ENCODE data around the gene PLXNA4. TPM values are rescaled to one million over a fixed set of nuclear protein-coding genes. Genes with fewer than 3 reads are reported as not detected.

The PLXNA4 gene
- total and polyA plus RNA-seq, 9 of the 15 experiments (the other 6 are each of a cell fraction or from before 2014, with no cell fraction given): under 0.01 to 0.09 TPM; not detected in 7

DNA sequence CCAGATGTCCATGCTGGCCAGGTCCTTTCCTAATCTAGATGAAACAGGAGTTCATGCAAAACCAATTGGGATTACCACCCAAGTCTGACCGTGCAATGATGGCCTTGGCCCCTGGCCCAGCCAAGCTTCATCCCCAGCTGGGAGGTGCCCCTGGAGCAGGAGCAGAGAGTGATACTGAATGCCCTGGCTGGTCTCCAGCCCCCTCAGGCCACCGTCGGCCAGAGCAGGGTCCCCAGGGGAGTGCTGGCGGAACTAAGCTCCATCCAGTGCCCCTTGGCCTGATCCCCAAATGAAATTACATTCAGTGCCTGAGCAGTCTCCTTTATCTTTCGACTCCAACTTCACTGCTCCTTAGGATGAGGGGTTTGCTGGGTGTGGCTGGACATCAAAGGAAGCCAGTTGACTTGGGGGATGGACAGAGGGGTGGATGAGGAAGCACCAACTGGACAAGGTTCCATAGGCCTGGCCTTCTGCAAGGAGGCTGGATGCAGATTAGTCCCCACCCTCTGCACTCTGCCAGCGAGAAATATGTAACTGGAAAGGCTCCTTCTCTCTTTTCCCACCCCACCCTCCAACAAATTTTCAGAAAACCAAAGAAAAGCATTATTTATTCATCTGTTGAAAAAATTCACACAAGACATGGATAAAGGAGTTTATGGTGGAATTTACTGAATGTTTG, 275.5 kb downstream of the PLXNA4 start:
- no peaks in the 10 kb centered on the region for H3K79me2 ChIP-seq (ENCODE audit: control insufficient read depth, insufficient read depth, low read length)
- H3K4me2 ChIP-seq (ENCODE audit: insufficient read depth, low read length): no peak overlapping the region
- H3K27me3 ChIP-seq (ENCODE audit: control insufficient read depth in 2 of 2, insufficient read depth in 2 of 2, low read length in 2 of 2): peaks cover 8 to 17% of the 10 kb centered on the region in 2 experiments; a peak in 3 of 5 replicates
- FAIRE-seq (no peak), DNase-seq (ENCODE audit: extremely low read depth in 1 of 4, low spot score in 3 of 4) (no peak), ATAC-seq (no peak)
- 0% methylated on average over 6 of the region's 6 CpGs for WGBS (ENCODE audit: insufficient coverage, low coverage, missing lambda C conversion rate)
- H3K36me3 ChIP-seq (ENCODE audit: control insufficient read depth, insufficient read depth, low read length): no peaks in the 10 kb centered on the region
- peaks cover 2% of the 10 kb centered on the region; the same call in 1 of the 2 replicates for H4K20me1 ChIP-seq (replicated peaks; ENCODE audit: control insufficient read depth, insufficient read depth, low read length)
- H3K9me1 ChIP-seq (ENCODE audit: control insufficient read depth, insufficient read depth, low read length): no peaks in the 10 kb centered on the region
- H3K9me3 ChIP-seq (replicated peaks; ENCODE audit: control insufficient read depth, insufficient read depth, low read depth, low read length): no peaks in the 10 kb centered on the region
- in situ Hi-C loops (cut with MboI) (no loop called here), intact Hi-C loops (cut with micrococcal nuclease) (no loop called here)
- H2AFZ ChIP-seq (ENCODE audit: low read depth, low read length): no peak overlapping the region
- no TSS peak for BruUV-seq (replicated peaks)
- TF ChIP-seq ZNF324 (CRISPR knock-in tag; IDR thresholded peaks at IDR 0.05) (no peak), GTF2E2 (tag; IDR thresholded peaks at IDR 0.05) (no peak), ELF2 (CRISPR knock-in tag; IDR thresholded peaks at IDR 0.05) (no peak), HMG20A (CRISPR knock-in tag; conservative IDR thresholded peaks at IDR 0.05) (no peak), TAF1 (IDR thresholded peaks at IDR 0.05; ENCODE audit: control insufficient read depth, extremely low read depth, insufficient read depth, low read length, severe bottlenecking) (no peak), BRF1 (IDR thresholded peaks at IDR 0.05; ENCODE audit: borderline replicate concordance, extremely low read depth, insufficient read length) (no peak), NUFIP1 (IDR thresholded peaks at IDR 0.05; ENCODE audit: partially characterized antibody) (no peak), CCNT2 (IDR thresholded peaks at IDR 0.05; ENCODE audit: borderline replicate concordance, extremely low read depth, insufficient read length, low read depth, low read length) (no peak), GABPB2 (CRISPR knock-in tag; conservative IDR thresholded peaks at IDR 0.05) (no peak), NFE2 (IDR thresholded peaks at IDR 0.05; ENCODE audit: low read depth) (no peak), CREM (IDR thresholded peaks at IDR 0.05; ENCODE audit: low read depth) (no peak), TAL1 (IDR thresholded peaks at IDR 0.05) (no peak)
- TF ChIP-seq, protein P1, sequence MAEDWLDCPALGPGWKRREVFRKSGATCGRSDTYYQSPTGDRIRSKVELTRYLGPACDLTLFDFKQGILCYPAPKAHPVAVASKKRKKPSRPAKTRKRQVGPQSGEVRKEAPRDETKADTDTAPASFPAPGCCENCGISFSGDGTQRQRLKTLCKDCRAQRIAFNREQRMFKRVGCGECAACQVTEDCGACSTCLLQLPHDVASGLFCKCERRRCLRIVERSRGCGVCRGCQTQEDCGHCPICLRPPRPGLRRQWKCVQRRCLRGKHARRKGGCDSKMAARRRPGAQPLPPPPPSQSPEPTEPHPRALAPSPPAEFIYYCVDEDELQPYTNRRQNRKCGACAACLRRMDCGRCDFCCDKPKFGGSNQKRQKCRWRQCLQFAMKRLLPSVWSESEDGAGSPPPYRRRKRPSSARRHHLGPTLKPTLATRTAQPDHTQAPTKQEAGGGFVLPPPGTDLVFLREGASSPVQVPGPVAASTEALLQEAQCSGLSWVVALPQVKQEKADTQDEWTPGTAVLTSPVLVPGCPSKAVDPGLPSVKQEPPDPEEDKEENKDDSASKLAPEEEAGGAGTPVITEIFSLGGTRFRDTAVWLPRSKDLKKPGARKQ (CRISPR knock-in tag; IDR thresholded peaks at IDR 0.05): no peak
- TF ChIP-seq, protein P2, sequence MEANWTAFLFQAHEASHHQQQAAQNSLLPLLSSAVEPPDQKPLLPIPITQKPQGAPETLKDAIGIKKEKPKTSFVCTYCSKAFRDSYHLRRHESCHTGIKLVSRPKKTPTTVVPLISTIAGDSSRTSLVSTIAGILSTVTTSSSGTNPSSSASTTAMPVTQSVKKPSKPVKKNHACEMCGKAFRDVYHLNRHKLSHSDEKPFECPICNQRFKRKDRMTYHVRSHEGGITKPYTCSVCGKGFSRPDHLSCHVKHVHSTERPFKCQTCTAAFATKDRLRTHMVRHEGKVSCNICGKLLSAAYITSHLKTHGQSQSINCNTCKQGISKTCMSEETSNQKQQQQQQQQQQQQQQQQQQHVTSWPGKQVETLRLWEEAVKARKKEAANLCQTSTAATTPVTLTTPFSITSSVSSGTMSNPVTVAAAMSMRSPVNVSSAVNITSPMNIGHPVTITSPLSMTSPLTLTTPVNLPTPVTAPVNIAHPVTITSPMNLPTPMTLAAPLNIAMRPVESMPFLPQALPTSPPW (CRISPR knock-in tag; IDR thresholded peaks at IDR 0.05): no peak
- TF ChIP-seq, protein P3, sequence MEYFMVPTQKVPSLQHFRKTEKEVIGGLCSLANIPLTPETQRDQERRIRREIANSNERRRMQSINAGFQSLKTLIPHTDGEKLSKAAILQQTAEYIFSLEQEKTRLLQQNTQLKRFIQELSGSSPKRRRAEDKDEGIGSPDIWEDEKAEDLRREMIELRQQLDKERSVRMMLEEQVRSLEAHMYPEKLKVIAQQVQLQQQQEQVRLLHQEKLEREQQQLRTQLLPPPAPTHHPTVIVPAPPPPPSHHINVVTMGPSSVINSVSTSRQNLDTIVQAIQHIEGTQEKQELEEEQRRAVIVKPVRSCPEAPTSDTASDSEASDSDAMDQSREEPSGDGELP (CRISPR knock-in tag; IDR thresholded peaks at IDR 0.05; ENCODE audit: borderline replicate concordance): no peak
- no peak overlapping the region for H3K9ac ChIP-seq (ENCODE audit: insufficient read depth in 1 of 2, low read depth in 2 of 2, low read length in 2 of 2)
- no peak overlapping the region for H3K4me3 ChIP-seq
- ChIA-PET CTCF (ENCODE audit: low intra/inter-chr PET ratio) (no interaction called here), POLR2A (no interaction called here)
- no peak overlapping the region for H3K27ac ChIP-seq (ENCODE audit: extremely low read depth, low read depth, low read length)
- no peaks in the 10 kb centered on the region for H3K4me1 ChIP-seq (replicated peaks in 1 of 2; ENCODE audit: control insufficient read depth in 2 of 2, insufficient read depth in 2 of 2, low read length in 2 of 2)
